Right forelimb (tissue), 1 donor: Measurements from ENCODE around the gene SLC16A5.
"Not testable (repeated sequence)": the region's sequence is repeated elsewhere in the genome, so short reads cannot be mapped to it uniquely, and the experiment has no call there.

Experiments
- DNase-seq: peaks from one replicate; pipeline ENCODE4 v3.0.0-alpha.2; 2018

The SLC16A5 gene

DNA sequence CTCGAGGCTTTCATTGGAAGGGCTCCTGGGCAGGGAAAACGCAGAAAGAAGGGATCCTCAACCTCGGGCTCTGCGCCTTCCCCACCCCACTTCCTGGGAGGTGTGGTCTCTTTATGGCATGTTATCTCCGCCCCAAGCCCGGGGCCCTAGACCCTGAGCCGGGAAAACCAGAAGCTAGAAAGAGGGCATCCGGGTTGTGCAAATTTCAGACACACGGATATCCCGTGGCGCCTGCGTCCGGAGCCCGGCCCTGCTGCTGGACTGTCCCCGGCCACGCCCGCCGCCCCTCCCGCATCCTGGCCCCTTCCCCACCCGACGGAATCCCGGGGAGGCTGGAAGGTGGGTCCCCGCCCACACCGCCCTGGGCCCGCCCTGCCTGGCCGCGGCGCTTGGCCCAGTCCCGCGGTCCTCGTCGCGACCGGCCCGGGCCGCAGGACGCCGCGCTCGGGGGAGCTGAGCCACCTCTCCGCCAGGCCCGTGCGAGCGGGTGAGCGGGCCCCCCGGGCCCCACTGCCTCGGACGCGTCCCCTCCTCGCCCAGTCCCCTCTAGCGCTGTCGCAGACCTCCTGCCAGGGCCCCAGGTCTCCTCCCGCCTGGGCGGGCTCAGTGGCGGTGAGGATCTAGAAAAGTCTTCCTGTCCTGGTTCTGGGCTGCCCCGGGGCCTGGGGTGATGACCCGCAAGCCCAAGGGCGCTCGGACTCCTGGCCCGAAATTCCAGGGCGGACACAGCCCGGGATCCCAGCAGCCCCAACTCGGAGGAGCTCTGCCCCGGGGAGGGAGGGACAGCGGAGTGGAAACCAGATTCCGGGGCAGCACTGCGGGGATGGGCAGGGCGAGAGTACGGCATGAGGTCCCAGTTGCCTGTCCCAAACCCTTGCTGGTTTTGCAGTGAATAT, at the start of gene SLC16A5:
Gene SLC16A5, plus strand, starts transcription at position 397 of the 896 bp plus-strand sequence. CDS start 5,683 bp downstream, outside the sequence.
- peak; percentile 90 for DNase-seq

DNA sequence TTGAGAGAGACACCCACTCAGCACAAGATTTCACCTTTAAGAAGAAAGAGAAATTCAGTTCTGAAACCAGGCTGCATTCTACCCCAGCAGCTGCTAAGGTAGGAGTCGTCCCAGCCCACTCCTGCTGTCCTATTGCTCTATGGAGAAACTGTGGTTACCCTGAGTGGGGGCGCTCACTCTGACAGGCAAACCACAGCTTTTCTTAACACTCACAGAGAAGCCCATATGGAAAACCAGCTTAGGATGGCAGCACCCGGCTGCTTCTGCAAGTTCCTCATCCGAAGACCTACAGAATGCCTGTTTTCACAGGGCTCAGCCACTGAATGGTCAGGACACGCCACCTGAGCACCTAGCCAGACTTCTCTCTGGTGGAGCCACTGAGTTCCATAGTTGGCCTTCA, 48.5 kb upstream of the SLC16A5 start:
- DNase-seq, result no peak

- DNase-seq, result no peak
Observed at GRCh38 chr17:75041656-75042280, 46.0 kb upstream of the SLC16A5 start.

DNA sequence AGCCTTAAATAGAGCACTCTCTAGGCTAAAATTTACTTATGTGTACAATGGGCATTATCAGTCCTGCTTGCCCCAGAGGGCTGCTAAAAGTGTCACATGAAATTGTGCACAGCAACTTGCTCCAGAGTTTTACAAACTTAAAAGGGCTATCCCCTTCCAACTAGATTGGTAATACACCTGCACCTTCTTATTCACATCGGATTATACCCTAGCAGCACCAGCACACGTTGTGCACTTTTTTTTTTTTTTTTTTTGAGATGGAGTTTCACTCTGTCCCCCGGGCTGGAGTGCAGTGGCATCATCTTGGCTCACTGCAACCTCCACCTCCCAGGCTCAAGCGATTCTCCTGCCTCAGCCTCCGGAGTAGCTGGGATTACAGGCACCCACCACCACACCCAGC, 44.0 kb upstream of the SLC16A5 start:
- not testable (repeated sequence) for DNase-seq

GRCh38 chr17:75044716-75045115, 43.0 kb upstream of the SLC16A5 start:
- DNase-seq, result no peak

- DNase-seq, result not testable (repeated sequence)
Observed at GRCh38 chr17:75045946-75046406, 41.8 kb upstream of the SLC16A5 start.

DNA sequence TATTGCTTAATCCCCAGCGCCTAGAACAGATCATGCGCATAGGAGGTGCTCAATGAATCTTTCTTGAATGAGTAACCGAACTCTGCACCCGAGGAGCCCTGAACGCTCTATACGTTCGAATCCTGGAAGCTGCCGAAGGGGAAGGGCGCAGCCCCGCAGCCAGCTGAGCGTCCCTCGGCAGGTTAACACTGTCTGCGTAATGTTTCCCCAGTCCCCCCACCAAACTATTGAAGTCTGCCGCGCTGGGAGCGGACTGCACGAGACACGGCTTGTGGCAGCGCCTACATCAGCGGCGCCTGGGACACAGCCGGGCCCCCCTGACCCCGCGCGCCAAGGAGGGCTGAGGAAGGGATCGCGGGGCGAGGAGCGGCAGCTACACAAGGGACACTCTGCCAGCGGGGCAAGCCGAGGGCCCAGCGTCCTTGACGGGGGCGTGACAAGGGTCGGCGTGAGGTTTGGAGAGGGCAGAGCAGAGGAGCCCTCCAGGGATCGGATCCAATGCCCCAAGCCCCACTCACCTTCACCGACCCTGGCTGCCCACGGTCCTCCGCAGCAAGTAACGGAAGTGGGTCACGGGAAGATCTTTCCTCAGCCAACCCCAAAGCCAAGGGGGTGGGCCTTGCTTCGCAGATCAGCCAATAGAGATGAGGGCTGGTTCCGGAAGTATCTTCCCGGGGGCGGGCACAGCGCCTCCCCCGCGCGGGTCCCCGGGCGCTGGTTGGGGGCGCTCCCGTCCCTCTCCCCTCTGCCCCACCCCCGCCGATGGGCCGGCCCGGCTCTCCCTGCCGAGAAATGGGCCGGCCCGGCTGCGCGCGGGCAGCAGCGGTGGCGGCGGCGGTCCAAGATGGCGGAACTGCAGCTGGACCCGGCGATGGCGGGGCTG, 41.1 kb upstream of the SLC16A5 start, which contains the start of the genes ATP5PD and KCTD2:
Gene ATP5PD, minus strand, starts transcription at position 563 of the 883 bp plus-strand sequence. CDS start 4,319 bp downstream, outside the sequence.
Gene KCTD2, plus strand, starts transcription at position 819 of the 883 bp plus-strand sequence. Its CDS starts 26 bp downstream, at position 845.
- peak; percentile 98 for DNase-seq

DNA sequence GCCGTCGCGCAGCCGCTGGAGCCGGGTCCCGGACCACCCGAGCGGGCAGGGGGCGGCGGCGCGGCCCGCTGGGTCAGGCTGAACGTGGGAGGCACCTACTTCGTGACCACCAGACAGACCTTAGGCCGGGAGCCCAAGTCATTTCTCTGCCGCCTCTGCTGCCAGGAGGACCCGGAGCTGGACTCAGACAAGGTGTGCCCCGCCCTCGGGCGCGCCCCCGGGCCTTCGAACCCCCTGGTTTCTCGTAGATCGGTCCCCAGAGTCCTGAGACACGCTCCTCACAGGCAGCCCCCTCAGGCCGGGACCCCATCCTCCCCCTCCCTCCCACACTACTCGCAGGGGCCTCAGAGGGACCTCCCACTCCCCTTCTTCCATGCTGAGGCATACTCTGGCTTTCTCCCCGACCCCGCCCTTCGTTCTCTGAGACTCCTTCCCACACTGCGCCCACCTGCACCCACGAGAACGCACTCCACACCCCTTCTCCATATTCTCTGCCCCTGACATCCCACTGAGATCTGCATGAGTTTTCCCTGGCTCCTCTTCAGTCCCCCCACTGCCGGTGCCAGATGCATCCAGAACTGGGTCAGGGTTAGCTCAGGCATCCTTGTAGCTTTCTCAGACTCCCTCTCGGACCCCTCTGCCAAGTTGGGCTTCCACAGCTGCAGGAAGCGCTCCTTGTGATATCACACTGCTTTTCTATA, 40.2 kb upstream of the SLC16A5 start:
- DNase-seq, result peak; percentile 65

DNA sequence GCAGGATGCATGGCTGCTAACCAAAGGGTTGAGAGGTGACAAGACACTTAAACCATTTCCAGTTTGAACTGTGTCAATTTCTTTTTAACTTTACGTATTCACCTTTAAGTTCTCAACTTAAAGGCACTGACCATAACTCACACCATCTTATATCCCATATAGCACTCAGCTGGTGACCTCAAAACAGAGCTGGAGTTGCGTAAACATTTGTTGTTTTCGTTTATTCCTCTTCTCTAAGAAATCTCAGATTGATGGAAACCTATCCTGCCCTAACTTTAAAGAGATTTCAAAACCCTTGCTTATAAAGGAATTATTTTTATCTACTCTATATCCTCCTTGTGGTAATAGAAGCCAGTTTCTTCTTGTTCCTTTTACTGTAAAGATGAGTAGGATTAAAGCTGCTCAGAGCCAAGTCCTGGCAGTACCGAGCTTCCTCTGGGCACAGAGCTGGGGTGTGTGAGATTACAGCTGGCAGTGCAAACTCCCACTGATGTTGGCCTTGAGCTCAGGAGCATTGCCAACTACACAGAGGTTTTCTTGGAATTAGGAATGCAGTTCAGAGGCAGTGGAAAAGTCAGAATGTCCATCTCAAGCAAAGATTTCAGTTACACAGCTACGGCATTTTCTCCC, 39.4 kb upstream of the SLC16A5 start:
- no peak for DNase-seq

DNA sequence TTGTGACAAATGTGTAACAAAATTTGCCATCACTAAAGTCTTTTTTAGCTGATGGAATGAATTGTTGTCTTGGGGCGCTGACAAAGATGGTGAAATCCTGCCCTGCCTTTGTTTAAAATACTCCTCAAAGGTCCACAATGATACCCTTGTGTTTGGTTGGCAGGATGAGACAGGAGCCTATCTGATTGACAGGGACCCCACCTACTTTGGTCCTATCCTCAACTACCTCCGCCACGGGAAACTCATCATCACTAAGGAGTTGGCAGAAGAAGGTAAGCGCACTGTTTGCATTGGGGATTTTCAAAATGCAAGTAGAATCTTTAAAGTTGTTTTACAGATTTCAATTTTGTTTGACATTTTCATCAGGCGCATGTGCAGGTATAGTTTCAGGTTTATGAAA, 38.7 kb upstream of the SLC16A5 start:
- DNase-seq, result no peak

DNA sequence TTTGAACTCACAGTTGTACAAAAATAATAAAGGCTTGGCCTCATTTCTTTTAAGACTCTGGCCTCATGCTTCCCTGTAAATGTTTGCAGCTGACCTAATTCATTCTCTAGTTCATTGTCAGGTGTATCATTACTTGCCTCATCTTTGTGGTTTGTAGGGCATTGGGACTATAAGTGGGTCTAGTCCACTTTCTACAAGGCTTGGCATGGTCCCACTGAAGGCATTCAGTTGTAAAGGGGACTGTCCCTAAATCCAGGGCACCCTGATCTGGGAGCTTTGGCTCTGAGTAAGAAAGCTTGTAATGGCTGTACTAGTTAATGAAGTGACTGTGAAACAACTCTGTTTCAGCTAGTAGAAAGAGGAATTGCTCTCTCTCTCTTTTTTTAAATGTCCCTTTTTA, 38.0 kb upstream of the SLC16A5 start:
- no peak for DNase-seq

GRCh38 chr17:75051941-75052340, 35.8 kb upstream of the SLC16A5 start:
- no peak for DNase-seq

DNA sequence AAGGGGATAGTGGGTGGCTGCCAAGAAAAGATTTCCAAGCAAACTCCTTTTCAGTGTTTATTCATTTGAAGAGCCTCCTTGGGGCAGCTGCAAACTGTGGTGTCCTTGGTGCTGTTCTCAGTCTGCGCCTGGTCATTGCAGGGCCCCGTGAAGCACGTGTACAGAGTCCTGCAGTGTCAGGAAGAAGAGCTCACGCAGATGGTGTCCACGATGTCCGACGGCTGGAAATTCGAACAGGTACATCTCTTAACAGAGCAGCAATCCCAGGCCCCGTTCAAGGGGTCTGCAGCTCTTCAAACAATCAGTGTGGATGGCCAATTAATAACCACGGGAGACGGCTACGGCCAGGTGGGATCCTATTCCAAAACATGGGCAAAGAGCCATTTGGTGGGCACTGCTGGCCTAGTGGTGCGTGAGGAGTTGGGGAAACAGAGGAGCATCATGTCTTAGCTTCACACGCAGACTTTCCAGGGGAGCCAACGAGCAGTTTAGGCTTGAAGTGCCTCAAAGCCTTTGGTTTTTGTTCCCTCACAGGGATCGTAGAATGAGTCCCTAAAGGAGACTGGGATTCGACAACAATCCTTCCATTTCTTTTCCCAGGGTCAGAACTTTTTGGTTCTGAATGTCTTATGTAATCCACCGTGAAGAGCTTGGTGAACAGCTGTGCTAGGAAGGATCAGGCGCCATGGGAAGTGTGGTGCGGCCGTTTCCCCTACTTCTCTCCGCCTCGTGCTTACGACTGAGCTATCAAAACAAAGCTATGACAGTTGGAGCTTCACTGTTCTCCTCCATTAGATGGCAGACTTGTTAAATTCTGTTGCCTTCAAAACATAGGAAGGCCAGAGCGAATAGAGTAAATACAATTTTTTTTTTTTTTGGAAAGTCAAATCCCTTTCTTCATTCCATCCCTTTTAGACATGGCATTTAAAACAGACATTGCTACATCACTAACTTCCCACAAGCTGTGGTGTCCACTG, 28.1 kb upstream of the SLC16A5 start:
- no peak for DNase-seq

DNA sequence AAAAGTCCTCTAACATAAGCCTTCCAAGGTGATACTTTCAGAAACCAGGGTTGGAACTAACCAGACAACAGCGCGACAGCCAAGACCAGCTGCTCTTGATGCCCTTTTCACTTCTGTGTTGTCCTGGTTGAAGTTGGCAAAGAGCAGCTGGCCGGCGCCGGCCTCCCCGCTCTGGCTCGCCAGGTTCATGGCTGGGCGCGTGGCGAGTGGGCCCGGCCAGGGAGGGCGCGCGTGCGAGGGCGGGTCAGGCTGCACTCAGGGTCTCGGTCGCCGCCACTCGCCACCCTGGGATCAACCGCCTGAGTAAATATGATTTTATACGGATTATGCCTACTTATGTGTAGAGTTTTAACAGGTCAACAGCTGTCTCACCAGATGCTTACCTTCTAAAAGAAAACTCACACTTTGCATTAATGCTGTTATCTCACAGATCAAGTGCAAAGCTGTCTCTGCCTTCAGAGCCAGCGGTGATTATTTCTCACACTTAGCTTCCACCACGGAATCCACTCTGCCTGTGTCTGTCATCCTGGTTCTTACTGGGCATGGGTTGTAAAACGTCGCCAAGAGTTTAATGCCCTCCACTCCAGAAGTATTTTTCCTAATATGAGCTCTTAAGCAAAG, 27.2 kb upstream of the SLC16A5 start:
- DNase-seq, result no peak

DNA sequence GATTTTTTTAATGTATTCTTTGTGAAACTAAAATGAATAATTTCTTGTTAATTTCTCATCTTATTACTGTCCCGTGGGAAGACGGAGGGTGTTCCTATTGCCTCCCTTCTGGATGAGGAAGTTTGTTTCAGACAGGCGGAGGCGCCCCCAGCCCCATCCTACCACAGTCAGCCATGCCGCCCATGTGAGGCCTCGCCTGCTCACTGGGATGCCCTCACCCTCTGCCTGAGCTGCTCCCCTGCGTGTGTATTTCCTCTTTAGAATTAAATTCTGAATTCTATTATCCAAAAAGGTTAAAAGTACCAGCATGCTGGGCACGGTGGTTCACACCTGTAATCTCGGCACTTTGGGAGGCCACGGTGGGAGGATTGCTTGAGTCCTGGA, 26.7 kb upstream of the SLC16A5 start:
- no peak for DNase-seq

DNA sequence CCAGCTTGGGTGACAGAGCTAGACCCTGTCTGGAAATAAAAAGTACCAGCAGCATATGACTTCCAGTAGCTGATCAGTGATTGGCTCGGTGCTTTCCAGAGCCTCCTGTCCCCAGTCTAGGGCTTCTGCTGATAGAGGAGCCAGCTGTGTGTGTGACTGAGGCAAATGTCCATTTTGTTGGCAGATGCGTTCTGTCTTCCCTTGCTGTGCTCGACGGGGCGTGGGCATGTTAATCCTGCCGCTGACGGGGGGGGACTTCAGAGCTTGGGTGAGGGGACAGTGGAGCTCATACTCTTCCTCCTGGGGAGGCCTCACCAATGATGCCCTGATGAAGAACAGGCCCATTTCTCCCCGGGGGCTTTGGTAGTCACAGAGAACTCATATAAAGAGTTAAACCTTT, 26.1 kb upstream of the SLC16A5 start:
- no peak for DNase-seq

- no peak for DNase-seq
Observed at GRCh38 chr17:75063201-75063600, 24.6 kb upstream of the SLC16A5 start.

DNA sequence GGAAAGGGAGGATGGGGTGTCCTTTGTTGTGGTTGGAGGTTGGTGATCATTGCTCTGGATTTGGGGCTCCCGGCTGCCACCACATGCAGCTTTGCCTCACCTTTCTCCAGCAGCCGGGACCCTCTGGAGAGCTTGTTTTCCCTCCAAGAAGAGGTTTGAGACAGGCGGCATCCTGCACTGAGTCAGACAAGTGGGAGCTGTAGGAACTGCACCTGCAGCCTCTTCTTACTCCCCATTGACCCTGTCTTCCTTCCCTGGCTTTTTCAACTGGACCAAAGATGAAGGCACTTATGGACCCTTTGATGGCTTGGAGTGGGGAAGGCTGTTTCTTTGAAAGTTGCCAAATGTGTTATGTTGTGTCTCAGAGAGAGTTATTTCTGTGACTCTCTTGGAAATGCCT, 24.1 kb upstream of the SLC16A5 start:
- DNase-seq, result no peak

GRCh38 chr17:75064040-75064439, 23.7 kb upstream of the SLC16A5 start:
- DNase-seq, result no peak

GRCh38 chr17:75064460-75064859, 23.3 kb upstream of the SLC16A5 start:
- no peak for DNase-seq
